Panc1 (cell line): ENCODE measurements around the gene FGFR4. TPM values are rescaled to one million over a fixed set of nuclear protein-coding genes. Genes with fewer than 3 reads are reported as not detected.

ENCODE experiments used
- ATAC-seq: fragments of 200-7000 bp; cut with Tn5 transposase; 2 replicates; pipeline ENCODE4 v1.9.1; 2020; ENCODE audit warnings: mild to moderate bottlenecking, moderate library complexity
- BruUV-seq: library from RNA; stranded (reverse); fragments of 400-500 nt; replicated peaks from 2 replicates; lab custom pipeline; 2021; lab: Mats Ljungman, UMichigan
- CTCF ChIA-PET: fragments of 300-600 bp; sonication (Branson Sonifier 250); formaldehyde crosslinking; loops from one replicate; lab custom pipeline; 2022; ENCODE audit warnings: antibody characterized with exemption; lab: Charles Lee
- POLR2A ChIA-PET: fragments of 300-600 bp; sonication (Branson Sonifier 250); formaldehyde crosslinking; loops from one replicate; lab custom pipeline; 2022; ENCODE audit warnings: antibody characterized with exemption; lab: Charles Lee
- DNase-seq: peaks from one replicate; pipeline ENCODE4 v3.0.0-alpha.2; 2010; ENCODE audit warnings: low read depth, low spot score
- H3K27ac ChIP-seq: 2 replicates; pipeline ENCODE4 v1.5.1; 2011; ENCODE audit warnings: mild to moderate bottlenecking, low read length, inconsistent platforms
- H3K27me3 ChIP-seq: fragments of 200-500 bp; sonication (Bioruptor generic); 2 replicates; pipeline ENCODE4 v1.6.0; 2014; ENCODE audit warnings: low read length, inconsistent platforms; ENCODE audit not compliant: control insufficient read depth, insufficient read depth
- H3K36me3 ChIP-seq: fragments of 200-500 bp; sonication (Bioruptor generic); 2 replicates; pipeline ENCODE4 v1.5.1; 2014; ENCODE audit warnings: inconsistent platforms, mild to moderate bottlenecking, low read length, moderate library complexity; ENCODE audit not compliant: control insufficient read depth, insufficient read depth
- H3K4me1 ChIP-seq: 2 replicates; pipeline ENCODE4 v1.5.1; 2011; ENCODE audit warnings: inconsistent platforms, mild to moderate bottlenecking, low read length, moderate library complexity; ENCODE audit not compliant: control insufficient read depth, insufficient read depth
- H3K4me3 ChIP-seq, 2 experiments: 2 replicates each; pipeline ENCODE4 v1.5.1; 2011 to 2012; ENCODE audit warnings: low read depth in 2 of 2, low read length in 2 of 2, mild to moderate bottlenecking in 2 of 2, inconsistent platforms in 1 of 2, moderate library complexity in 1 of 2
- H3K9me3 ChIP-seq: fragments of 200-500 bp; sonication (Bioruptor generic); 2 replicates; pipeline ENCODE4 v1.5.1; 2014; ENCODE audit warnings: low read depth, mild to moderate bottlenecking, inconsistent platforms, low read length, moderate library complexity; ENCODE audit not compliant: control insufficient read depth, insufficient read depth
- CTCF ChIP-seq: fragments of 450-650 bp; IDR thresholded peaks from 2 replicates; pipeline ENCODE4 v1.5.1; 2017; ENCODE audit warnings: mild to moderate bottlenecking
- POLR2AphosphoS5 ChIP-seq: IDR thresholded peaks from 2 replicates; pipeline ENCODE4 v1.6.1; 2012; ENCODE audit warnings: mild to moderate bottlenecking, low read depth, low read length, moderate library complexity
- REST ChIP-seq, 2 experiments: IDR thresholded peaks; 2 replicates each; pipeline ENCODE4 v1.6.1; 2011 to 2012; ENCODE audit warnings: low read depth in 2 of 2, control low read depth in 1 of 2, low read length in 1 of 2, mild to moderate bottlenecking in 1 of 2, moderate library complexity in 1 of 2; ENCODE audit not compliant: insufficient read depth in 1 of 2
- SIN3A ChIP-seq: IDR thresholded peaks from 2 replicates; pipeline ENCODE4 v1.6.1; 2012; ENCODE audit warnings: low read depth, mild to moderate bottlenecking, low read length, moderate library complexity, borderline replicate concordance; ENCODE audit not compliant: insufficient read depth
- TCF7L2 ChIP-seq: IDR thresholded peaks from 2 replicates; pipeline ENCODE4 v1.6.1; 2011; ENCODE audit warnings: mild to moderate bottlenecking, low read depth, low read length, inconsistent platforms
- in situ Hi-C: cut with HindIII; loops from 2 replicates; pipeline ENCODE4 v1.10.0; 2016; ENCODE audit warnings: low sequenced_read_pairs, low pct_unique_long_range_greater_than_20kb
- intact Hi-C: fragments of 100-400 bp; cut with micrococcal nuclease; formaldehyde crosslinking; loops from one replicate; pipeline ENCODE4 v1.10.0; 2022; ENCODE audit not compliant: unreplicated experiment
- total RNA-seq: library from RNA; stranded (reverse); gene quantifications from one replicate; pipeline ENCODE4 v1.2.1, GENCODE V29; 2021; ENCODE audit not compliant: unreplicated experiment

Gene FGFR4
- total RNA-seq, 1 experiment from 2014 or later, result 7.5 TPM

- POLR2A ChIA-PET, result no interaction called here
- ATAC-seq (no peak; the same call in 1 of the 2 replicates), DNase-seq (no peak)
- in situ Hi-C loops (no loop called here), intact Hi-C loops (no loop called here)
- CTCF ChIA-PET, result interaction anchor here (1.1 to 2.2 kb wide), 2 partner anchors 9 to 13 kb away, joined by 3 to 8 read pairs; no protein-coding TSS in a partner anchor
- no peaks in the 10 kb centered on the region for H3K9me3 ChIP-seq
- peaks cover 4% of the 10 kb centered on the region; the same call in 1 of the 2 replicates for H3K4me1 ChIP-seq
- no peak for TF ChIP-seq CTCF
- no peak for TF ChIP-seq SIN3A
- no peak for TF ChIP-seq TCF7L2
- no peak for TF ChIP-seq POLR2AphosphoS5
- no peak overlapping the region for H3K4me3 ChIP-seq
- H3K27me3 ChIP-seq, result no peaks in the 10 kb centered on the region
- no peak overlapping the region for H3K27ac ChIP-seq
- no TSS peak for BruUV-seq
- no peaks in the 10 kb centered on the region for H3K36me3 ChIP-seq
These were observed 11.9 kb downstream of the FGFR4 start for GRCh38 chr5:177098470-177099141.

- intact Hi-C loops (no loop called here), in situ Hi-C loops (no loop called here)
- Histone ChIP-seq H3K27ac (no peak overlapping the region), H3K27me3 (no peaks in the 10 kb centered on the region), H3K9me3 (no peaks in the 10 kb centered on the region), H3K4me3 (no peak overlapping the region), H3K36me3 (no peaks in the 10 kb centered on the region), H3K4me1 (no peaks in the 10 kb centered on the region)
- BruUV-seq, result no TSS peak
- CTCF ChIA-PET, result interaction anchor here (0.7 to 2.2 kb wide), 3 partner anchors 12 to 210 kb away, joined by 4 to 8 read pairs (median 5); no protein-coding TSS in a partner anchor
- POLR2A ChIA-PET, result no interaction called here
- ATAC-seq (no peak), DNase-seq (no peak)
- TF ChIP-seq CTCF (no peak), TCF7L2 (no peak), POLR2AphosphoS5 (no peak), SIN3A (no peak), REST (IDR thresholded peaks at IDR 0.05; ENCODE audit: insufficient read depth in 1 of 2, low read depth in 2 of 2, low read length in 1 of 2) (no peak)
These were observed 12.8 kb downstream of the FGFR4 start for GRCh38 chr5:177099422-177100093.
